CD4-positive, alpha-beta T cell treated with Interleukin-6 at 100 ng/mL for 8 hours (primary cell): ENCODE measurements around the gene GRAMD1B.

Experiments used
- DNase-seq: peaks from one replicate; pipeline ENCODE4 v3.0.0-alpha.2; 2020; ENCODE audit warnings: mixed read lengths, low spot score

GRAMD1B gene

DNA sequence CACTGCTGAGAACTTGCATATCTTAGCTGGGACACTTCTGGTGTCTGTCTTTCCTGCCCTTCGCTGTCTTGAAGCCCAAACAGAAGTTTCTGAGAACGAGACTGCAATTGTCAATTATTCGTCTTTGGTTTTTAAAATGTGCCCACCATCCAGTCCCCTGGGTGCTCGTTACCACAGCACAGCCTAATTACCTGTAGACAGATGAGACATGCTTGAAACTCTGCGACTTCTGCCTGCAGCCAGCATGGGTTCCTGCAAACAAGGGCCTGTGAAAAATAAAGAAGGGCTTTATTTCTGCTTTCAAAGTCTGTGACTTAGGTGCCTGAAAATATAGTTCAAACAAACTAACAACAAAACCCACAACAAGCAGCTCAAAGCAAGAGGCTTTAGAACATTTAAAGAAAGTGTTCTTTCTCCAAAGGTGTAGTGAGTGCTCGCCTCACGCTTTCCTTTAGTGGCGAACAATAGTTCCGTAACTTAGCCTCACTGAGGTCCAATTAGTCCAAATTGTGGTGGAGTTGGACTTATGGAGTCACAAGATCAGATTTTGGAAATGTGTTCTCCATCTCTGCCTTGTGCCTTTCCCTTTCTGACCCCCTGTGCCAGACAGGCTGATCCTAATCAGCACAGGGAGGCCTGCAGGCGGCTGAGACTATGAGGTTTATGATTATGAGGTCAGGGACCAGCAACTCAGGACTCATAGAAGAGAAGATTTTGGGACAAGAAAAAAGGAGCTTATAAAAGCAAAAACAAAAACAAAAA is 20.4 kb upstream of the GRAMD1B start:
- DNase-seq = no peak

DNA sequence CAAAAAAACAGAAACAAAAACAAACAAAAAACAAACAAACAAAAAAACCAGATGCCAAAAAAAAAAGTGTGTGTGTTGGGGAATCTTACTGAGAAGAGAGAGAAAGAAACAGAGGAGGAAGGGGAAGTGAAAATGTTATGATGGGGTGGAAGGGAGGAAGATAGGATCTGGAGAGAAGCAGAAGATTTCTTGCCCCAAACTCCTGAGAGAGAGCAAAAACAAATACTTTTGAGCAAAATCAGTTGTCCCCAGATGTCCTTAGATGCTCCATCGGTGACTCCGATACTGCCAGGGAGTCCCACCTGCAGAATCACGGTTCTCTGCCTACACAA is 19.9 kb upstream of the GRAMD1B start:
- no peak for DNase-seq

DNA sequence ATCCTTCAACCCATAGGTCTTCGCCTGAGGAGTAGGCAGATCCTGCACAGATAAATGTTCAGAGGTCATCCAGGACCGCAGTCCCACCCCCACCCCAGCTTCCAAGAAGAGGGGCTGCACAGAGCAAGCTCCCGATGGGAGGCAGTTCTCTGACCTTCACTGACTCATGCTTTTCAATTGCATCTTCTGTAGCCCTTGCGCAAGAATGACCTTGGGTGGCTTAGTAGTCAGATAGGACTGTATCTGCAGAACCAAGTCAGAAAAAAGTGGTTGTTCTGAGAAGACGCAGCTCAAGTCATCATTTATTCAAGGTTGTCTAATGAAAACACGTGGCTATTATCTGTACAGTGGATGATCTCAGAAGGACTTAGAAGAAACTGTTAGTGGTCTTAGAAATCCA is 16.4 kb upstream of the GRAMD1B start:
- DNase-seq = no peak

DNA sequence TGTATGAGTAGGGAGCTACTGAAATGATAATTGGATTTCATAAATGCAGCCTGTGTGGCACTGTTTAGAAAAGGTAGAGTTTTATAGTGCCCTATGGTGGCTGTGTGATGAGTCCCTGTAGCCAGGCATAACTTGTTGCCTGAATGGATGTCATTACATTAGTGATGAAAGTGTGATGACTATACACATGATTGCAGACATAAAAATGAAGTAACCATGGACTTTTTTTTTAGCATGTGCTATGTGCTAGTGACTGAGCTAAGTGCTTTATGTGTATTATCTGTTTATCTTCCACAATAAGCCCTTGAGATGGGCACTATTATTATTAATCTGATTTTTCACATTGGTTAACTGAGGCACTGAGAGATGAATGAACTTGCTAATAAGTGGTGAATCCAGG is 13.5 kb upstream of the GRAMD1B start:
- no peak for DNase-seq

DNA sequence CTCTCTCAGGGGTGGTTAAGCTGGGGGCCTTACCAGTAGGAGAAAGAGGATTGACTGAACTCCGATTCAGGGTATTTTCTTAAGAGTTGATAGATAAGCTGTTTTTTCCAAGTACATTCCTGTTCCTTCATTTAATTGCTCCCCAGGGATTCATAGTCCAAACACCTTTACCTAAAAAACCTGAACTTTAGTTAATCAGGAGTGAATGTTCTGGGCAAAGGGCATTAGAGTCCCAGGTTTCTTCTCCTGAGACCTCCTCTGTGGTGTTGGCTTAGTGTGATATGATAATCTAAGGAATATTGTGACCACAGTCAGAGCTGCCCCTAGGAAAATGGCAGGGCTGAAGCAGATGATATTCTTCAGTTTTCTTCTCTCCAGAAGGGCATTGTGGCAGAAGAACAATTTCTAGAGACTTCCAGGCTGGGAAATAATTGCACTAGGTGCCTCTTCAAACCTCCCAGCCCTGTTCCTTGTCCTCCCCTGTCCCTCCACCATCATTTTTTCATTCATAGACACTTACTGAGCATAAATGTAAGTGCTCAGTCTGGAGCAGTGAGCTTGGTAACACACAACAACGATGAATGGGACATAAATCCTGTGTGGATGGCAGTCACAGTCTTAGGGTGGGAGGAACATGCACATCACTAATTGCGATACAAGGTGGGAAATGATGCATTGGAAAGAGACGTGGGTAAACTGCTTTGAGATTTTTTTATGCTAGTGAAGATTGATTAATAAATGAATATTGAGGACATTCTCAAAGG is 11.5 kb upstream of the GRAMD1B start:
- no peak for DNase-seq

DNA sequence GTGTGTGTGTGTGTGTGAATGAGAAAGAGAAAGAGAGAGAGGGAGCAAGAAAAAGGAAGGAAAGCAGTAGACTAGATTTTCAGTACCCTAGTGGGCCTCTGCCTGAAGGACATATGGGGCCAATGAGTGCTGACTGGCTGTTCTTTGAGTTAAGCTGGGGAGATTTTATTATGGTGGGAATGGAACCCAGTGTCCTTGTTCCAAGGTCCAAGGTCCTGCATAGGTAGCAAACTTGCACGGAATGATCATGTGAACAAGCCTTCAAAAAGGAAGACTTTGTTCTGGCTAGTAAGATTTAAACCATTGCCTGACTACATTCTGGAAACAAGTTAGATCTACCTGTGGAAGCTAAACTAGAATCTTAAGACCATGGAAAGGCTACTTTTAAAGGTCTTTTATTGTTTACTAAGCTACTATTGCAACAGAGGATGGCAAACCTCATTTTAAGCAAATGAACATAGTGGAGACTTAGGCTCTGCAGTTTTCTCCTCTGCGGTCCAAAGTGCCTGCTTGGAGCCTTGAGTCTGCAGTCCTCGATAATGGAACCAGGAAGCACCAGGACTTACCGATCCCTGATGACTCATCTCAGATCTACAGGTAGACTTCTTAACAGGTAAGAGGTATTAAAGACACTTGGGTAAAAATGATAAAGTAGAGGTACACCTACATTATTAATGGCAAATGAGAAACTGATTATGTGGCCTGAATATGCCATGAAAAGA is 10.2 kb upstream of the GRAMD1B start:
- no peak for DNase-seq

DNA sequence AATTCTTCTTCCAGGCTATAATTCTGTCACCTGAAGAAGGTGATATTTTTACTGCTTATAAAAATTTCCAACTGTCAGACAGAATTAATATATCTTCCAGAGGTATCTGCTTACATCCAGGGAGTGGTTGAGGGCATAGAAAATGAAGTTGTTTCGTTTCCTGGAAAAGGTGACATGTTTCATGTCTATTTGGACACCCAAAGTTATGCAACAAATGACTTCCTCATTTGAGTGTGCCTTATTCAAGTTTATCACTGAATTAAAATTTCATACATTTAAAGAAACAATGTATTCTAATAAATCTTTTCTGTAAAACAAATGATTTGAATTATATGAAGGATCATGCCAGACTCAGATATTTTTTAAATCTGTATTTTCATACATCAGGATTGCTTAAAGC is 8.5 kb upstream of the GRAMD1B start:
- no peak for DNase-seq

DNA sequence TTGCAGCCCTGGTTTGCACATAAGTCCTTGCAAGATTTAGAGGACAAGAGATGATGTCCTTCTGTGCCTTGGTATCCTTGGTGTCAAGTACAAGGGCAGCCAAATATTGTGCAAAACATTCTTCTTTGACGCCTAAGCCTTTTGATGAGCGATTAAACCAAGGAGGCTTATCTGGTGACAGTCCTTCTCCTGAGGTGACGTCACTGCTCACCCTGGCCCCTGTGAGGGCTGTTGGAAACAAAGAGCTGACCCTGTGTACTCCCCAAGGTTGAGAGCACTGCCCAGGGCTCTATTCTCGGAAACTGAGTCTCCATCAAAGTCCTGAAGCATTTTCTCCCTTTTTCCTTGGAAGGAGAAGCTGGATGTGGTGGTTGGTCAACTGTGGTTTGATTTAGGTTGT is 4.7 kb upstream of the GRAMD1B start:
- DNase-seq = no peak

DNA sequence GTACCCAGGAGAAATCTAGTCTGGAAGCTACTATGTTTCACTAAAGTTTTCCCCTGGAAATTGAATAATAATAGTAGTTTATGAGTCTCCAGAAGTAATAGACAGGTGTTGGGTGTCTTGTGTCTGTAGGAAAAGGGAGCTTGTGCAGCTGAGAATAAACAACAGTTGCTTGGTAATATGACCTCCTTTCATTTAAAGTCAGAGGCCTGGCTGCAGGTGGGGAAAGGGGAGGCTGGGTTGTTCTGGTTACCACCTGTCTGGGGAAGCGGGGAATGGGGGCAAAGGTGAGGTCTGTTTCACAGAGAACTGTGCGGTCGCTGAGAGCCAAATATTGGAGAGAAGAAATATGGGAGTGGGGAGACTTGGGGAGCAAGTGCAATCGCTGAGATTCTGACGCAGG is 3.3 kb upstream of the GRAMD1B start:
- no peak for DNase-seq

DNA sequence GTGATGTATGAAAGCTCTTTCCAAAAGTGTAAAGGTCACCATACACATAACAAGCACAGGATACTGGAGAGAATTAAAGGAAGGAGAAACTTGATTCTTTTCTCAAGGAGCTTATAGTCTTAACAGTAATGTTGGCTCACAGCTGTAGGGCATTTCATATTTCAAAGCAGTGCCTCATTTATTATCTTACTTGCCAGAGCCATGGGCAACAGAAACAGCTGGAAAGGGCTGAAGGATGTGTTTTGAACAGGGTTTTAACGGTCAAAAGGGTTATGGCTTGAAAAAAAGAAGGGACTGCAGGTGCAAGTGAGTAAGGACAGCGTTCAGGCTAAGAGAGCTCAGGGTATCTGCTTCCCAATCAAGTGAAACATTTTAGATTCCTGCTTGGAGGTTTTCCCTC is 2.7 kb upstream of the GRAMD1B start:
- no peak for DNase-seq

DNA sequence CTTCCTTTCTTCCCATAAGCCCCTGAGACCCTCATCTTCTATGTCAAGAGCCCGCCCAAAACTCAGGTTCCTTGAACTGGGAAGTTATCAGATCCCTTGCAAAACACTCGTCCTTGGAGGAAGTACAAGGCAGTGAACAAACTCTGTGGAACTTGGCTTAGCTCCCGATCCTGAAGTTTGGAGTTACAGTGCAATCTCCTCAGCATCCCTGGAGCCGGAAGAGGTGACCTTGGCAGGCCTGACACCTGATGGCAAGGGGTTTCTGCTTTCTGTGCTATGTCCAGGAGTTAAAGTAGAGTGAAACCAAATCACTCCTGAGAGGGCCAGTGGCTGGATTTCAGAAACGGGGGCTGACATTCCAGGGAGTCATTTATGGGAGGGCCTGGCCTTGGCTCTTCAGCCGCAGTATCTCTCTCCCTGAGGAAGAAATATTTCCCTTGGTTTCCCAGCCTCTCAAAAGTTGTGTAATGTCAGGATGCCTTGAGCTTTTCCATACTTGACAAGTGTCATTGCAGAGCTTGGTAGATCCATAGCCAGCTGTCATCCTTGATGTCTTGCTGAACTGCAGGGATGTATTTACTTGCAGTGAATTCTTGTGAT is 1.9 kb upstream of the GRAMD1B start:
- no peak for DNase-seq

DNA sequence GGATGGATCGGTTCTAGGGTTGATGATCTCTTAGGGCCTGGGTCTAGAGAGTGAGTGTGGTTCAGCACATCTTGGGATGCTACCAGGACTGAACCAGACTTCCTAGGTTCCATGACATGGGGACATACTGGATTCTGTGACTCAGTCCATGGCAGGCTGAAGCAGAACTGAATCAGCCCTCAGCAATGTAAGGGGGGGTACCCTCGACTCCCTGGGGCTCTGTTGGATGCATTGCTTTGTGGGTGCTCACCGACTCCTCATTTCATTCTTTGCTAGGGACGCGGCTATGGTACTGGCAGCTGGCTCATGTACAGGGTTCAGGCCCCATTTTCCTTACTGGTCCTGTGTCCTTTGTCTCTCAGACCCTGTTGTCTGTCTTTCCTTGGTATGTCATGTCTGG is 733 bp upstream of the GRAMD1B start:
- no peak for DNase-seq

DNA sequence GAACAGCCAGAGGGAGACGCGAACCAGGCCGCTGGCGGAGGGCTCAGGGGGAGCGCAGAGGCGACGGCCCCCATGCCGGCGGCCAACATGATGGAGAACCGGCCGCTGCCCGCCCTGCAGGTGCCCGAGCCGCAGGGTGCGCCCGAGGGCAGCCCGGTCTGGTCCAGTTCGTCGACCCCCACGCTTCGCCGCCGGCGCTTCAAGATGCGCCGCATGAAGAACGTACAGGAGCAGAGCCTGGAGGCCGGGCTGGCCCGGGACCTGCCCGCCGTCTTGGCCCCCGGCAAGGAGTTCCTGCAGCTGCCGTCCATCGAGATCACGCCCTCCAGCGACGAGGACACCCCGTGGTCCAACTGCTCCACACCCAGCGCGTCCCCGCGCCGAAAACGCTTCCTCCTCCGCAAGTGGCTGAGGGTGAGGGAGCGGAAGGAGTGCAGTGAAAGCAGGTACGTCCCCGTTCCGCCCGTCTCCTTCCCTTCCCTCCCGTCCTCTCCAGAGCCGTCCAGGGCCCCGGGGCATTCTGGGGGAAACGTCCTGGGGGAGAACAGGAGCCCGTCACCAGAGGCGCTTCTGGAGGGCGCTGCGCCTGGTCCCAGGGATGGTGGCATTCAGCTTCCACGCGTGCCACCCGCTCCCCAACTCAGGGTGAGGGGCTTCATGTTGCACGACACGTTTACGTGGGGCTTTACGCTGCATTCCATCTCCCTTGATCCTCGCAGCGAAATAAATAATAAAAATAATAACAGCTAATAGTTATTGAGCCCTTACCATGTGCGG is 840 bp downstream of the GRAMD1B start:
- DNase-seq = peak; percentile 55

DNA sequence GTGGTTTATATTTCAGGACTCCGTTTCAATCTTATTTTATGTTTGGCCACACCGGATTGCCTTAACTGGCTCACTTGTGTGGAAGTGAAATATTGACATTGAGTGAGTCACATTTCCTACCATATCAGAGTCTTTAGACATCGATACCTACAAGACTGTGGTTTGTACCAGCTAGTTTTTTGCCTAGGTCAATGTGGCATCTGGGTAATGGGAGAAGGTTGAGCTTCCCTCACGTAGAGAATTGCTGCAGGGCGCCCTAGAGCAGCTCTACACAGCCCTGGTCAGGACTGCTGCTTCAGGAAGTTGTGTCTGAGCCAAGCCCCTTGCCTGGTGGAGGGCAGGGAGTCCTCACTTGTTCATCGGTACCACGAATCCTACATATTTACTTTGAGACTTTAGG is 1.6 kb downstream of the GRAMD1B start:
- no peak for DNase-seq

DNA sequence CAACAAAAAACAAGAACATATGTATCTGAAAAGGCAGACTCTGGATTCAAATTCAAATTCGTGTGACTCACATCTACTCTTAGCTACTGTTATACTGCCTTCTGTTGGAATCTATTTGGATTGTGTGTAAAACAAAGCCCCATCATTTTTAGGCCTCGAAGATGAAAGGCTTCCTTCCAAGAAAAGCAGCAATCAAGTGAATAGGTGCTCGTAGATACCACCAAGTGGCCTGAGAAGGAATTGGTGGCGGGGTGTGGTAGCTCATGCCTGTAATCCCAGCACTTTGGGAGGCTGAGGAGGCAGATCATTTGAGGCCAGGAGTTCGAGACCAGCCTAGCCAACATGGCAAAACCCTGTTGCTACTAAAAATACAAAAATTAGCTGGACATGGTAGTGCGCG is 4.2 kb downstream of the GRAMD1B start:
- DNase-seq = peak; percentile 29

DNA sequence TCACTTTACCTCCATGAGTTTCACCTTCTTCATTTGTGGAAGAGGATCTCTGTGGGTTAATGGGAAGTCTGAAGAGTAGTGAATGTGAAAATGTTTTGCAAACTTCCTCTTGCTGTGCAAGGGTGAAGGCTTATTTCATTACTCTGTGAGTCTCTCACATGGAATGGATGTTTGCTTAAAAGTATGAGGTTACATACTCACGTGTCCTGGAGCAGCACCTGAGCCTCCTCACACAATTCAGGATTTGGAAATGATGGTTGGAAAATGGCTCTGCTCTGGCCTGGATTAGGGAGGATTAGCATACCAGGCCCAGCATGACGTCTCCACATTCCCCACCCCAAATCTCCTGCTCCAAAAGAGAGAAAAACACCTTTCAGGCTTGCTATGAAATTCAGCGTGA is 4.8 kb downstream of the GRAMD1B start:
- DNase-seq = no peak

DNA sequence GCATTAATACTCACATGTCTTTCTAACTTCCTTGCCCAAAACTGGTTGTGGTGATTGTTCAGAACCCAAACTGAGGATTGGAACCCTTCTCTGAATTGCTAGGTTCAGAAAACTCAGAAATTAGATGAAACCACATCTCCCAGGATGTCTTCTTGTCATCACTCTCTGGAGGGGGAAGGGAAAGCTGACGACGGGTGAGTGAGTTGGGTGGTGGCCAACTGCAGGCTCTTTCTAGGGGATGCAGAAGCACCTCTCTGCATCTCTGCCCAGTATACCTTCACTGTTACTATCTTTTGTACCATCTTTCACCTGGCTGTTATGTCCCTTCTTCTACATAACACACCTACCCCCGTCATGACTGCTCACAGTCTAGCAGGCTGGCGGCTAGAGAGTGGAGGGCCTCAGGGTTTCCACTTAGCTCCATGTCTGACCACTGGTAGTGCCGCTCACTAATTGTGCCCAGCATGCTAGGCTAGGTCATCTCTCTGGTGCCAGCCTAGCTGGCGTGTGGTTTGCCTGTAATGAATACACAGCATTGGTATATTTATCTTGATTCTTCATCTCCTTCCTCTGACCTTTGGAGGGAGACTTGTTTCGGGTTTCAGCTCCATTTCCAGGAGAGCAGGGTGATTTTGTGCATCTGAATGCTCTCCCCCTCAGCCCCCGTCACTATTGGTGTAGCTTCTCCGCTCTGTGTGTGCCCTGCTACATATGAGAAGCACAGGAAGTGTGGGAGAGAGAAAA is 7.3 kb downstream of the GRAMD1B start:
- no peak for DNase-seq

DNA sequence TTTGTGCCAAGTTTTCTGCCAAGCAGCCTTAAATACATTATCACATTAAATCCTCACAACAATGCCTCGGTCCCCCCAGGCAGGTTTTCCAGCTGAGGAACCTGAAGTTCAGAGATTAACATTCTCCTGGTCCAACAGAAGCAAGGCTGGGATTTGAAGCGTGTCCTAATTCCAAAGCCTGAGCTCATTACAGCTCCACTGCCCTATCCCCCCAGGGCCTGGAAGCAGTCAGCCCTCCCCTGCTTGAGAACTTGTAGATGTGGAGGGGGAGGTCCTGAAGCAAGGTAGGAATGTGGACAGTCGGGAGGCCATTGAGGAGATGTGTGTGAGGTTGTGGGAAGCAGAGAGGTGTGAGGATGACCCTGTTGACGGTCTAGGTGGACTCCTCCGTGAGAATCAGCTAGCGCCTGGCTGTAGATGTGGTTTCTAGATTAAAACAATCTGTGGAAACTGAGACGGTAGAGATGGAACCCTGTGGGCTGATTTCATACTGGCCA is 8.1 kb downstream of the GRAMD1B start:
- no peak for DNase-seq

DNA sequence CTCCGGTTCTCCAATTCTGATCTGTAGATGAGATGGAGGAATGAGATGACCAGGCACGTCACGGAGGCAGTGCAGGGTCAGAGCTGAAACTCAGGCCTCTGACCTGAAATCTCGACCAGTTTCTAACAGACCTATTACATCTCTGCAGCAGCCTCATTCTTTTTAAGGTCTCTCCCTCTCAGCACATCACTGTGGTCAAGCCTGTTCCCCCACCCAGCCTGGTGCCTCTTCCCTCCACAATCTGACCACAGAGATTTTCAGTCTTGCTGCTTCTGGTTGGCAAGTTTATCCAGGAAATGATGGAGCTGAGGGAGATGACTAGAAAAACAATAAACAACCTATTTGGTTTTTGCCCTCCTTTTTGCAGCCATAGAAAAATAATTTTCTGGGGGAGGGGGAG is 9.5 kb downstream of the GRAMD1B start:
- DNase-seq = no peak

DNA sequence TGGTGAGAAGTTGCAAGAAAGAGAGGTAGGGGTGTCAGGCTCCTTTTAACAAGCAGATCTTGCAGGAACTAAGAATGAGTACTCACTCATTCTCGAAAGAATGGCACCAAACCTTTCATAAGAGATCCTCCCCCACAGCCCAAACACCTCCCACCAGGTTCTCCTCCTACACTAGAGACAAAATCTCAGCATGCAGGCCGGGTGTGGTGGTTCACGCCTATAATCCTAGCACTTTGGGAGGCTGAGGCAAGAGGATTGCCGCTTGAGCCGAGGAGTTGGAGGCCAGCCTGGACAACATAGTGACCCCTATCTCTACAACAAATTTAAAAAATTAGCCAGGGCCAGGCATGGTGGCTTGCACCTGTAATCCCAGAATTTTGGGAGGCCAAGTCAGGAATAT is 11.1 kb downstream of the GRAMD1B start:
- no peak for DNase-seq
